GM19193 (cell line): Measurements from ENCODE around the gene CNBD2.

ENCODE experiments used
- POLR2A ChIP-seq: IDR thresholded peaks from 4 replicates; pipeline ENCODE4 v1.6.1; 2011; ENCODE audit not compliant: insufficient read depth, insufficient read length; ENCODE audit errors: extremely low read depth

Gene CNBD2

DNA sequence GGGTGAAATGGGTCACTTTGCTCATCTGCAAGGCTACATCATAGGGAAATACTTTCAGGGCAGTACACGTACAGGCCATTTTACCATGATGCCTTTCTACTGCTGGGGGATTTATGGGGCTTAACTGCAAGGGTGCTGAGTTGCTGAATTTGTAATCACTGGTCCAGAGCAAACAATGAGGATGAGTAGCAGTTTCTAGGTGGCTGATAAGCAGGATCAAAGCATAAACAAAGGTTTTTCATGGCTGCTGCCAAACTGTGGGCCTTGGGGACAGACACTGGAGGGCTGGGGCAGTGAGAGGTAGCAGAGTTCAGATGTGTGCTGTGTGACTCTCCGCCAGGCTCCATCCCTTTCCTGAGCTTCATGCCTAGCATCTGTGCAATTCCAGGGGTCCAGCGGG lies 68.3 kb downstream of the CNBD2 start:
- no peak for TF ChIP-seq POLR2A

DNA sequence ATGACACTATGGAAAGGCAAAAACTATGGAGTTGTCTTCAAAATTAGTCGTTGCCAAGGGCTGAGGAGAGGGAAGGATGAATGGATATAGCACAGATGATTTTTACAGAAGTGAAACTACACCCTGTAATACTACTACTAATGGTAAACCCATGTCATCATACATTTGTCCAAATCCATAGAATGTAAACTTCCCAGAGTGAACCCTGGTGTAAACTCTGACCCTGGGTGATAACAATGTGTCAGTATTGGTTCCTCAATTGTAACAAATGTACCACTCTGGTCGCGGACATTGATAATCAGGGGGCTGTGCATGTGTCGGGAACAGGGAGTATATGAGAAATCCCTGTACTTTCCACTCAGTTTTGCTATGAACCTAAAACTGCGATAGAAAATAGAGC lies 72.2 kb downstream of the CNBD2 start:
- TF ChIP-seq POLR2A = no peak

DNA sequence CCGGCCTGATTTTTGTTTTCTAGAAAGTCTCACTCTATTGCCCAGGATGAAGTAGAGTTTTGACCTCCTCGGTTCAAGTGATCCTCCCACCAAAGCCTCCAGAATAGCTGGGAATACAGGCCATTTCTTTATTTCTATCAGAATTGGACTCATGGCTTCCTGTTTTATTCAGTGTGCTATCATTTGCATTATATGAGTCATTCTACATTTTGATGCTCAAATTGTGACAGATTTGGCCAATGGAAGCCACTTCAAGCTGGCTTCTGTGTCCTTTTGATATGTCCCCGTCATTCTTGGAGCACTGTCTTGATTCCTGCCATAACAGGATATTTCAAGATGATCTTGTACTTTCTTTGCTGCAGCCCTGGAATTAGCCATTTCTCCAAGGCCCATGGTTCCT lies 75.1 kb downstream of the CNBD2 start:
- no peak for TF ChIP-seq POLR2A

DNA sequence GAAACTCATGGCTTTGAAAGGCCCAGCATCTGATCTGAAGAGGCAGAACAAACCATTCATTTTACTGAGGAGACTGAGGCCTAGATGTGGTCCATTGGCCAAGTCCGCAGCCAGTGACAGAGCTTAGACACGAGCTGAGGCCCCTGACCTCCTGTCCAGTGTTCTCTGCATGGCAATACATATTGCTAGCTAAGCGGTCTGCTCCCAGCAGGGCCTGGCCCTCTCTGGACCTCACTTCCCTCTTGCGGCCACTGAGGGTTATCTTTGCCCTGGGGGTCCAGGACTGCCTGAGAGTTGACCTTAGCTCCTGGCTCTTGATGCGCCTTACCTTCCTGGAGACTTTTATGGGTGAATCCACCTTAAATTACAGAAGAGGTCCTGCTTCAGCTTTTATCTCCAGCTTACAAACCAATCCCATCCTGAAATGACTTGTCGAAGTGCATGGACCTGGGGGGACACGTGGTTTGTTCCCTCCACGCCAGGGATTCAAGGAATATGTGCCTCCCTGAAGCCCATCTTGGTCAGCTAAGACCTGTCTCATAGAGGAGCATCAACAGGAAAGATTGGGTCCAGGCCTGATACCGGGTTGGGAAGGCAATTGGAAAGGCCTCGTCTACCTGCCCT lies 75.6 kb downstream of the CNBD2 start:
- TF ChIP-seq POLR2A = no peak

DNA sequence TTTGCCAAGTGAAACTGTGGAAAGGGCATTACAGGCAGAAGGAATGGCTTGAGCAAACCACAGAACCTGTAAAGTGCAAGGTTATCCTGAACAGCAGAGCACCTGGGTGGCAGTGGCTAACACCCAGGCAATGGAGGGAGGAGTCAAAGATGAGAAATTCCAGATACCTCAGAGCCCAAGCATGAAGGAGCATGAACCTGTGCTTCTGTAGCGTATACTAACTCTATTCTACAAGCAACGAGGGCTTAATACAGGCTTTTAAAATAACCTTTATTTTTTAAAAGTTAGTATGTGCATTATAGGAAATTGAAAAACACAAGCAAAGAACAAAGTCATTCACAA lies 77.0 kb downstream of the CNBD2 start:
- no peak for TF ChIP-seq POLR2A

DNA sequence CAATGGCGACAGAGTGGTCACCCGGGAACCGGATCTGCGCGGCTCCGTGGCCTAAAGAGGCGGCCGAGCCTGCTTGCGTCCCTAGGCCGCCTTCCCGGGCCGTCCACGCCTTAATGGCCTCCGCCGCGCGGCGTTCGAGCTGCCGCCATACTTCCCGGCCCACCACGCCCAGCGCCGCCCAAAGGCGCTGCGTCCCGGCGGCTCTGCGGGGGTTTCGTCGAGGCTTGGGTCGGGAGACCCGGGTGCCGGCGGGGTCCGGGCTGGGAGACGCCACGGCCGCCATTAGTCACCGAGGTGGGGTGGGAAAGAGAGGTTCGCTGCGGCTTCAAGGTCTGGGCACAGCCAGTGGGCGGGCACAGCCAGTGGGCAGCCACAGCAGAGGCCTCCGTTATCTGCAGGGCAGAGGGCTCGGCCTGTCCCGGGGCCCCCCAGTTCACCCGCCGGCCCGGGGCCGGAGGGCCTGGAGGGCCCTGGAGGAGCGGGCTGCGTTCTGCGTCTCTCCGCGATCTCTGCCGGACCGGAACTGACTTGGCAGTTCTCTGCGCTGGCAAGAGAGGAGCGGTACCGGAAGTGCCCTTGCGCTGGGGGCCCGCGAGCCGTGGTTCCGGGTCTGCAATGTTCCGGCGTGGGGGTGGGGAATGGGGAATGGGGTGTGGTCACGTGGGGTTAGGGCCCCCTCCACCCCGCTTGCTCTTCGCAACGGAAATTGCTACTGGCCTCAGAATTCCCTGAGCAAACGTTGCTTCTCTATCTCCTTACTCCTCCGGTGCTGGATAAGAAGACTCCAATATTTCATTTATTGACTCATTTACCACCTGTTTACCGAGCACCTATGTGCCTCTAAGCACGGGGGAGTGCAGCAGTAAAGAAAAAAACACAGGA lies 82.3 kb downstream of the CNBD2 start:
- TF ChIP-seq POLR2A = peak; percentile 98

DNA sequence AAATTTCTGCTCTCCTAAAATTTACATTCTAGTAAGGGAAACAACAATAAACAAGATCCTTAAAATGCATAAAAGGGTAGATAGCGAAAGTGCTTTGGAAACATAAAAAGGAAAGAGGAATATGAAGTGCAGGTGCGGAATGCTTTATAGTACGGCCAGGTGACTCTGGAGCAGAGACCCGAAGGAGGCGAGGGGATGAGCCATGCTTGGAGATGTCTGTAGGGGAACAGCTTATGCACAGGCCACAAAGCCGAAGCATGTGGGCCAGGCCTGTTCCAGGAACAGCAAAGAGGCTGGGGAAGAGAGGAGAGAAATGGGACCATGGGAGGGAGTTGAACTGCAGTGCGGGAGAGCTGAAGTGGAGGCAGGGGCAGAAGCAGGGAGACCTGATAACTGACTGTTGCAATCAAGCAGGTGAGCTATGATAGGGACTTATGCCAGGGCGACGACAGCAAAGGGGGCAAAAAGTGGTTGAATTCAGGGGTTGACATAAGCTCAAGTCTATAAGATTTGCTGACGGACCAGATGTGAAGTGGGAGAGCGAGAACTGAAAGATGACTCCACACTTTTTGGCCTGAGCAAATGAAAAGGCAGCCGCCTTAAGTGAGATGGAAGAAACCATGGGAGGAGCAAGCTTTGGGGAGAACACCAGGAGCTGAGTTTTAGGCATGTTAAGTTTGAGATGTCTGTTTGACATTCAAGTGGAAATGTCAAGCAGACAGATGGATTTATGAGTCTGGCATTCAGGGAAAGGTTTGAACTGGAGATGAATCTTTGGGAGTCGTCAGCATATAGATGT lies 83.1 kb downstream of the CNBD2 start:
- TF ChIP-seq POLR2A = no peak

DNA sequence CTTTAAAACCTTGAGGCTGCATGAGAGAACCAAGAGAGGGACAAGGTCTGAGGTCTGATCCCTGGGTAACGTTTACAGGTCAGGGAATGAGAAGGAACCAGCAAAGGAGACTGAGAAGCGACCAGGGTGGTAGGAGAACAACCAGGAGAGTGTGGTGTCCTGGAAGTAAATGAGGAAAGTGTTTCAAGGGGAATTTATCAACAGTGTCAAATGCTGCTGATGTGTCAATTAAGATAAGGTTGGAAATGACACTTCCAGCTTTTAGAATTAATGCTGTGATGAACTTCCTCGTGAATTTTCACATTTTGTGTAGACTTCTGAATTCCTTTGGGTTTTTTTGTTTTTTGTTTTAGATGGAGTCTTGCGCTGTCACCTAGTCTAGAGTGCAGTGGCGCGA lies 83.7 kb downstream of the CNBD2 start:
- TF ChIP-seq POLR2A = no peak

DNA sequence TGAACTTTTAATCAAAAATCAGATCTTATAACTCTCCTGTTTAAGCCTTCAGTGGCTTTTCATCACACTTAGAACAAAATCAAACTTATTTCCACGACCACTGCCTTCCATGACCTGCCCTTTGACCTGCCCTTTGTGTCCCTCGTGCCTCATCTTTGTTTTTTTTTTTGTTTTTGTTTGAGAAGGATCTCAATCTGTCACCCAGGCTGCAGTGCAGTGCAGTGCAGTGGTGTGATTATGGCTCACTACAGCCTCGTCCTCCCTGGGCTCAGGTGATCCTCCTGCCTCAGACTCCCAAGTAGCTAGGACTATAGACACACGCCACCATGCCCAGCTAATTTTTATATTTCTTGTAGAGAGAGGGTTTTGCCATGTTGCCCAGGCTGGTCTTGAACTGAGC lies 86.8 kb downstream of the CNBD2 start:
- no peak for TF ChIP-seq POLR2A

DNA sequence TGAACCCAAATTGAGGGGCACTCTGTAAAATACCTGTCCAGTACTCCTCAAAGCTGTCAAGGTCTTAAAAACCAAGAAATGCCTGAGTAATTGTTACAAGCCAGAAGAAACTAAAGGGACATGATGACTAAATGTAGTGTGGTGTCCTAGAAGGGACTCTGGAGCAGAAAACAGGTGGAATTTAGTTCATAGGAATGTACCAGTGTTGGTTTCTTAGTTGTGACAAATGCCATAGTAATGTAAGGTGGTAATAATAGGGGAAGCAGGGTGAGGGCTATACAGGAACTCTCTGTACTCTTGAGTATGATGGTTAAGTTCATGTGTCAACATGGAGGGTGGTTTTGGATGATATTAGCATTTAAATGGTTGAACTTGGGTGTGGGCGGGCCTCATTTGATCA lies 92.3 kb downstream of the CNBD2 start:
- no peak for TF ChIP-seq POLR2A

DNA sequence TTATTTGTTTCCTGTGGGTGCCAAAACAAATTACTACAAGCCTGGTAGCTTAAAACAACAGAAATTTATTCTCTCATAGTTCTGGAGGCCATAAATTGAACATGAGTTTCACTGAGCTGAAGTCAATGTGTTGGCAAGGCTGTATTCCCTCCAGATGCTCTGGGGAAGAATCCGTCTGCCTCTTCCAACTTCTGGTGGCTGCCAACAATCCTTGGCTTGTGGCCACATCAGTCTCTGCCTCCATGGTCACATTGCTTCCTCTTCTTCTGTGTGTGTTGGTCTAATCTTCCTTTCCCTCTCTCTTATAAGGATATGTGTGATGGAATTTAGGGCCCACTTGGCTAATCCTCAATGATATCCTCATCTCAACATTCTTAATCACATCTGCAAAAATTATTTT lies 93.4 kb downstream of the CNBD2 start:
- no peak for TF ChIP-seq POLR2A

DNA sequence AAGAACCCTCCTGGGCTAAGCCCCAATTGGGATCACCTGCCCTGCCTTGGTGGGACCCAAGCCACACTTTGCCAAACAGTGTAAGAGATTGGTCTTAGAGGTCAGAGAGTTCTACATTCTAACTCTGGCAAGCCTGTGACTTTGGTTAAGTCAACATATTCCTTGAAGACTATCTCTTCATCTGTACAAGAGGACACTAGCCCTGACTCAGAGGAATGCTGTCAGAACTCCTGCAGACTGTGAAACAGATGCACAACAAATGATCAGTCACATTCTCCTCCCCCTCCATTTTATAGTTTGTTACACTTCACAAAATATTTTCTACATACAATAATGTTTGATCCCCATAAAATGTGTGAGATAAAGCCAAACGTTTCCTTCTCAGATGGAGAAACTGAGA lies 94.4 kb downstream of the CNBD2 start:
- TF ChIP-seq POLR2A = no peak

DNA sequence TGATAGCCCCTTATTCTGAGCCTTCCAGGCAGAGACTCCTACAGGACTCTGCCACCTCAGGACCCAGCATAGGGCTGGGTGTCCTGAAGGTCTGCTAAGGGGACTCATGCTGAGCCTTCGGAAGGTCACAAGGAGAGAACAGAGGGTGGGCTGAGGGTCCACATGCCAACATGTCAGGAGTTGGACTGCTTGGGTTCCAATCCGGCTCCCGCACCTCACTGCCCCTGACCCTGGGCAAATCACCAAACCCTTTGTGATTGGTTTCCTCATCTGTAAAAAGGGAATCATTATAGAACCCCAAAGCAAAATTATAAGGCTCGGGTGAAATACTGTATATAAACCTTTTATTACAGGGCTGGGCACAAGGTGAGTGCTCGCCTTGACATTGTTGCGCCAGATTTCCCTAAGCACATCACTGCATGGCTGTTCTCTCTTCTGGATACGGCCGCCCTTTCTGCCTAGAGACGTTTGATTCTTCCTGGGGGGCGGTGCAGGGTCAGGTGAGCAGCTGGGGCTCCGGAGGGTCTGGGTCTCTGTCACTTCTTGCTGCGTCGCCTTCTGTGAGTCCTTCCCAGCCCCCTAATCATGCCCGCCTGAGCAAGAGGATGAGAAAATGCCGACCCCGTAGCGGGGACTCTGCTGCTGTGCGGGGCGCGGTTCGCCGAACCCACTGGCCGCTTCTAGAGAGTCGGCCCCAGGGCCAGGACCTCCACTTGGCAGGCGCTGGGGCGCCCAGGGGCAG lies 95.7 kb downstream of the CNBD2 start:
- no peak for TF ChIP-seq POLR2A

DNA sequence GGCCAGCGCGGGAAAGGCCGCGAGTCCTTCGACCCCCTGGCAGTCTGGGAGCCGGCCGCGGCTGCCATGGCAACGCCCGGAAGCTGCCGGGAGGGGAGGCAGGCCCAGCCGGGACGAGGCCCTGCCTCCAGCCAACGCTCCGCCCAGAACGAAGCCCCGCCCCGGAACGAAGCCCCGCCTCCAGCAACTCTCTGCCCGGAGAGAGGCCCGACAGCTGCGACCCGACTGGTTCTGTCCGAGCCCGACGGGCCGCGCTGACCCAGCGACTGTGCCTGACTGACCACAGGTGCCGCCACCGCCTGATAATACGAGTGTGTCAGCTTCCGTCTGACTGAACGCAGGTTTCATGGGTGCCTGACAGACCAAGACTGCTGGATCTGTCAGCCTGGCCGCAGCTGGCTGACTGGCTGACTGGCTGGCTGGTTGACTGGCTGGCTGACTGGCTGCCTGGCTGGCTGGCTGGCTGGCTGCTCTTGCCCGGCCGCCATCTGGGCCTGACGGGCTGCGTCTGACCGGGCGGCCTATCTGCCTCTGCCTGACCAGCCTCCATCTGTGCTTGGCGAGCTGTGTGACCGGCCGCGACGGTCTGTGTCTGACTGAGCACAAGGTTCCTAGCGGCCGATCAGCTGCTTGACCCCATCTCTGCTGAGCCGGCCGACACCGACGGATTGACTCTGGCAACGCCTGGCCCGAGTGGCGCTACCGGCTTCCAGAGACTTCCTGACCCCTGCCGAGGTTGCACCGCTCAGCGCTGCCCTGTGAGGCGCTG lies 96.5 kb downstream of the CNBD2 start:
- TF ChIP-seq POLR2A = peak; percentile 26
